Measurements from ENCODE around the gene DGKI. TPM values are rescaled to one million over a fixed set of nuclear protein-coding genes. Genes with fewer than 3 reads are reported as not detected.

The DGKI gene
- total and polyA plus RNA-seq, 2 of the 13 experiments (the other 11 are each of a cell fraction or from before 2014, with no cell fraction given) = 0.09 to 0.17 TPM

DNA sequence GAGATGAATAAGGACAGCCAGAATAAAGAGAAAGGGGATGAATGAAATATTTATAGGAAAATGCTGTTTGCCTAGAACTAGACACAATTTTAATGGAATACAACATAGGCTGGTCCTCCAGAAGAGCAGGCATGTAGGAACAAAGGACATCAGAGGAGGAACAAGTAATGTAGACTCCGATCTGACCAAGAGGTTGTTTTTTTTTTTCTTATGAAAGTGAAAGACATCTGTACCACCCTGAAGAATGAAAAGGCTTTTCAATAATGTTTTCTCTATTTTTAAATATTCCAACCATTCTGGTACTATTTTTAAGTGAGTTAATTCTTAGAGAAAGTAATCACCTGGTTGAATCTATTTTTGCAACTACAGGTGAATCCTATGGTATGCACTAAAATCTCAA is 366.4 kb downstream of the DGKI start:
- no peaks in the 10 kb centered on the region for H4K20me1 ChIP-seq (ENCODE audit: insufficient read depth, low read length)
- no peak overlapping the region for H3K4me3 ChIP-seq (replicated peaks in 1 of 3; ENCODE audit: insufficient read depth in 1 of 3, low read depth in 2 of 3, low read length in 3 of 3)
- FAIRE-seq (no peak), ATAC-seq (no peak), DNase-seq (ENCODE audit: low spot score) (no peak)
- no peaks in the 10 kb centered on the region for H3K36me3 ChIP-seq (replicated peaks in 1 of 2; ENCODE audit: control insufficient read depth in 1 of 2, insufficient read depth in 2 of 2, low read length in 2 of 2)
- TF ChIP-seq ZNF567 (CRISPR knock-in tag; IDR thresholded peaks at IDR 0.05; ENCODE audit: borderline replicate concordance) = no peak
- no peak for TF ChIP-seq HHEX (CRISPR knock-in tag; IDR thresholded peaks at IDR 0.05)
- TF ChIP-seq, protein P1, sequence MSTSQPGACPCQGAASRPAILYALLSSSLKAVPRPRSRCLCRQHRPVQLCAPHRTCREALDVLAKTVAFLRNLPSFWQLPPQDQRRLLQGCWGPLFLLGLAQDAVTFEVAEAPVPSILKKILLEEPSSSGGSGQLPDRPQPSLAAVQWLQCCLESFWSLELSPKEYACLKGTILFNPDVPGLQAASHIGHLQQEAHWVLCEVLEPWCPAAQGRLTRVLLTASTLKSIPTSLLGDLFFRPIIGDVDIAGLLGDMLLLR (CRISPR knock-in tag; IDR thresholded peaks at IDR 0.05) = no peak
- CTCF ChIA-PET (ENCODE audit: low intra/inter-chr PET ratio, low total read pairs) = no interaction called here
- in situ Hi-C loops (cut with HindIII; ENCODE audit: extremely low pct_ligation_motif_present, low pct_unique_long_range_greater_than_20kb) (no loop called here), intact Hi-C loops (cut with micrococcal nuclease; ENCODE audit: unreplicated experiment) (no loop called here)
- no peaks in the 10 kb centered on the region for H3K79me2 ChIP-seq (ENCODE audit: insufficient read depth, low read length)
- no peaks in the 10 kb centered on the region for H3K4me1 ChIP-seq (ENCODE audit: insufficient read depth, low read length)
- no peak overlapping the region for H3K4me2 ChIP-seq (ENCODE audit: low read depth, low read length)
- H3K9ac ChIP-seq (ENCODE audit: insufficient read depth, low read depth, low read length) = no peak overlapping the region
- H3K27ac ChIP-seq (ENCODE audit: extremely low read length, insufficient read depth, low read length) = no peak overlapping the region
- H3K9me3 ChIP-seq (ENCODE audit: low read length) = no peaks in the 10 kb centered on the region
- no peaks in the 10 kb centered on the region for H3K27me3 ChIP-seq (ENCODE audit: control insufficient read depth in 1 of 2, insufficient read depth in 2 of 2, low read length in 2 of 2)
- H2AFZ ChIP-seq (ENCODE audit: low read length) = no peak overlapping the region
- BruUV-seq (replicated peaks) = no TSS peak
- POLR2A ChIA-PET = no interaction called here
- 9% methylated on average over 1 of the region's 1 CpG for WGBS (ENCODE audit: low lambda C conversion rate)

DNA sequence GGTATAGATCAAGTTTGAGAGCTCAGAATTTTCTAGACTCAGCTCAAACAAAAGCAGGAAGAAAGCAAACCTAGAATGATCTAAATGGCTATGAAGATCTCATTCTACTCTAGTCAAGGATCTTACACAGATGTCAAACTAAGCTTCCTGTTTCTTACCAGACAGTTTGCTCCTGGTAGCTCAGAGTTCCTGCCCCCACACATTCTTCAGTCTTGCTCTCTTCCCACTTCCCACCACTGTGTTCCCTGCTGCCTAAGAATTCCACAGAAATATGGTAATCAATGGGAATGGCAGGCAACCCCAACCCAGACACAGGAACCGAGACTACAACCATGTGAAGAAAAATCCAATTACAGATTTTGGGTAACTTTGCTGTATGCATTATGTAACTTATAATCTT is 369.8 kb downstream of the DGKI start:
- 0% methylated on average over 1 of the region's 1 CpG for WGBS (ENCODE audit: low lambda C conversion rate)
- no peaks in the 10 kb centered on the region for H3K9me3 ChIP-seq (ENCODE audit: low read length)
- no peaks in the 10 kb centered on the region for H3K79me2 ChIP-seq (ENCODE audit: insufficient read depth, low read length)
- no peaks in the 10 kb centered on the region for H3K4me1 ChIP-seq (ENCODE audit: insufficient read depth, low read length)
- no peak overlapping the region for H3K9ac ChIP-seq (ENCODE audit: insufficient read depth, low read depth, low read length)
- in situ Hi-C loops (cut with HindIII; ENCODE audit: extremely low pct_ligation_motif_present, low pct_unique_long_range_greater_than_20kb) = no loop called here
- POLR2A ChIA-PET = no interaction called here
- H3K36me3 ChIP-seq (replicated peaks in 1 of 2; ENCODE audit: control insufficient read depth in 1 of 2, insufficient read depth in 2 of 2, low read length in 2 of 2) = no peaks in the 10 kb centered on the region
- no peaks in the 10 kb centered on the region for H3K27me3 ChIP-seq (ENCODE audit: control insufficient read depth in 1 of 2, insufficient read depth in 2 of 2, low read length in 2 of 2)
- H2AFZ ChIP-seq (ENCODE audit: low read length) = no peak overlapping the region
- CTCF ChIA-PET (ENCODE audit: low intra/inter-chr PET ratio, low total read pairs) = no interaction called here
- no peak overlapping the region for H3K4me3 ChIP-seq (replicated peaks in 1 of 3; ENCODE audit: insufficient read depth in 1 of 3, low read depth in 2 of 3, low read length in 3 of 3)
- DNase-seq (ENCODE audit: low spot score) = no peak
- intact Hi-C loops (cut with micrococcal nuclease; ENCODE audit: unreplicated experiment) = no loop called here
- no peak for ATAC-seq
- no peak overlapping the region for H3K27ac ChIP-seq (ENCODE audit: extremely low read length, insufficient read depth, low read length)
- no TSS peak for BruUV-seq (replicated peaks)
- FAIRE-seq = no peak
- no peaks in the 10 kb centered on the region for H4K20me1 ChIP-seq (ENCODE audit: insufficient read depth, low read length)
- no peak overlapping the region for H3K4me2 ChIP-seq (ENCODE audit: low read depth, low read length)
- TF ChIP-seq ONECUT2 (CRISPR knock-in tag; IDR thresholded peaks at IDR 0.05) = no peak
- no peak for TF ChIP-seq ZNF563 (CRISPR knock-in tag; IDR thresholded peaks at IDR 0.05)
- TF ChIP-seq, protein P2, sequence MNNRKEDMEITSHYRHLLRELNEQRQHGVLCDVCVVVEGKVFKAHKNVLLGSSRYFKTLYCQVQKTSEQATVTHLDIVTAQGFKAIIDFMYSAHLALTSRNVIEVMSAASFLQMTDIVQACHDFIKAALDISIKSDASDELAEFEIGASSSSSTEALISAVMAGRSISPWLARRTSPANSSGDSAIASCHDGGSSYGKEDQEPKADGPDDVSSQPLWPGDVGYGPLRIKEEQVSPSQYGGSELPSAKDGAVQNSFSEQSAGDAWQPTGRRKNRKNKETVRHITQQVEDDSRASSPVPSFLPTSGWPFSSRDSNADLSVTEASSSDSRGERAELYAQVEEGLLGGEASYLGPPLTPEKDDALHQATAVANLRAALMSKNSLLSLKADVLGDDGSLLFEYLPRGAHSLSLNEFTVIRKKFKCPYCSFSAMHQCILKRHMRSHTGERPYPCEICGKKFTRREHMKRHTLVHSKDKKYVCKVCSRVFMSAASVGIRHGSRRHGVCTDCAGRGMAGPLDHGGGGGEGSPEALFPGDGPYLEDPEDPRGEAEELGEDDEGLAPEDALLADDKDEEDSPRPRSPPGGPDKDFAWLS (CRISPR knock-in tag; IDR thresholded peaks at IDR 0.05; ENCODE audit: borderline replicate concordance) = no peak
- TF ChIP-seq ZBTB8A (CRISPR knock-in tag; IDR thresholded peaks at IDR 0.05; ENCODE audit: borderline replicate concordance, low read depth) = no peak
- no peak for TF ChIP-seq PRPF4 (IDR thresholded peaks at IDR 0.05; ENCODE audit: low read depth, low read length, poor library complexity, severe bottlenecking)
- TF ChIP-seq RFXAP (CRISPR knock-in tag; IDR thresholded peaks at IDR 0.05; ENCODE audit: borderline replicate concordance) = no peak
- TF ChIP-seq, protein P3, sequence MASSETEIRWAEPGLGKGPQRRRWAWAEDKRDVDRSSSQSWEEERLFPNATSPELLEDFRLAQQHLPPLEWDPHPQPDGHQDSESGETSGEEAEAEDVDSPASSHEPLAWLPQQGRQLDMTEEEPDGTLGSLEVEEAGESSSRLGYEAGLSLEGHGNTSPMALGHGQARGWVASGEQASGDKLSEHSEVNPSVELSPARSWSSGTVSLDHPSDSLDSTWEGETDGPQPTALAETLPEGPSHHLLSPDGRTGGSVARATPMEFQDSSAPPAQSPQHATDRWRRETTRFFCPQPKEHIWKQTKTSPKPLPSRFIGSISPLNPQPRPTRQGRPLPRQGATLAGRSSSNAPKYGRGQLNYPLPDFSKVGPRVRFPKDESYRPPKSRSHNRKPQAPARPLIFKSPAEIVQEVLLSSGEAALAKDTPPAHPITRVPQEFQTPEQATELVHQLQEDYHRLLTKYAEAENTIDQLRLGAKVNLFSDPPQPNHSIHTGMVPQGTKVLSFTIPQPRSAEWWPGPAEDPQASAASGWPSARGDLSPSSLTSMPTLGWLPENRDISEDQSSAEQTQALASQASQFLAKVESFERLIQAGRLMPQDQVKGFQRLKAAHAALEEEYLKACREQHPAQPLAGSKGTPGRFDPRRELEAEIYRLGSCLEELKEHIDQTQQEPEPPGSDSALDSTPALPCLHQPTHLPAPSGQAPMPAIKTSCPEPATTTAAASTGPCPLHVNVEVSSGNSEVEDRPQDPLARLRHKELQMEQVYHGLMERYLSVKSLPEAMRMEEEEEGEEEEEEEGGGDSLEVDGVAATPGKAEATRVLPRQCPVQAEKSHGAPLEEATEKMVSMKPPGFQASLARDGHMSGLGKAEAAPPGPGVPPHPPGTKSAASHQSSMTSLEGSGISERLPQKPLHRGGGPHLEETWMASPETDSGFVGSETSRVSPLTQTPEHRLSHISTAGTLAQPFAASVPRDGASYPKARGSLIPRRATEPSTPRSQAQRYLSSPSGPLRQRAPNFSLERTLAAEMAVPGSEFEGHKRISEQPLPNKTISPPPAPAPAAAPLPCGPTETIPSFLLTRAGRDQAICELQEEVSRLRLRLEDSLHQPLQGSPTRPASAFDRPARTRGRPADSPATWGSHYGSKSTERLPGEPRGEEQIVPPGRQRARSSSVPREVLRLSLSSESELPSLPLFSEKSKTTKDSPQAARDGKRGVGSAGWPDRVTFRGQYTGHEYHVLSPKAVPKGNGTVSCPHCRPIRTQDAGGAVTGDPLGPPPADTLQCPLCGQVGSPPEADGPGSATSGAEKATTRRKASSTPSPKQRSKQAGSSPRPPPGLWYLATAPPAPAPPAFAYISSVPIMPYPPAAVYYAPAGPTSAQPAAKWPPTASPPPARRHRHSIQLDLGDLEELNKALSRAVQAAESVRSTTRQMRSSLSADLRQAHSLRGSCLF (CRISPR knock-in tag; IDR thresholded peaks at IDR 0.05; ENCODE audit: borderline replicate concordance) = no peak
- no peak for TF ChIP-seq HNRNPH1 (optimal IDR thresholded peaks at IDR 0.05; ENCODE audit: low read depth, low read length)
- TF ChIP-seq, protein P4, sequence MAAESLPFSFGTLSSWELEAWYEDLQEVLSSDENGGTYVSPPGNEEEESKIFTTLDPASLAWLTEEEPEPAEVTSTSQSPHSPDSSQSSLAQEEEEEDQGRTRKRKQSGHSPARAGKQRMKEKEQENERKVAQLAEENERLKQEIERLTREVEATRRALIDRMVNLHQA (CRISPR knock-in tag; IDR thresholded peaks at IDR 0.05) = no peak
